ENCODE results near the gene PRTN3.

DNA sequence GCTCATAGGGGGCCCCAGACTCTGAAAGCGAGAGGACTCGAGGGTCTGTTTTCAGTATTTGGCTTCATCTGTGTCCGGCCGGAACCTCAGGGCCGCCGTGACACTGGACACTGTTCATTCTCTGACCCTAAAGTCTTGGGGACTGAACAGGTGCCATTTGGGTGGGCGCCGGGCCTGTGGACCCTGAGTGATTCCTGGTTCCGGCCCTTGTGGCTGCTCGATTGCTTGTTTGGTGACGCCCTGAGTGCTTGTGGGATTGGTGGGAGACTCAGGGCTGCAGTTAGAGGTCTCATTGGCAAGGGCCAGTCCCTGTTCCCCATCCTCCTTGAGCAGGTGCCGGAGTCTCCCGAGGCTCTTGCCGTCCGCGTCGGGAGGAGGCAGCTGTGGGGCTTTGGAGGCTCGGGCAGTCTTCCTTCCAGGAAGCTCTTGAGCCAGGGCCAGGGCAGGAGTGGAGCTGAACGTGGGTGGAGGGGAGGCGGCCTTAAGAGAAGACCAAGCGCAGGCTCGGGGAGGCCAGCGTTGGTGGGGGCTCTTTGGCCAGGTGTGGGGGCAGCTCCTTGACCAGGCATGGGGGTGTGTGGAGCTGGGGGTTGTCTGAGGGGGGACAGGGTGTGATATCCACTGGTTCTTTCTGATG is 38.8 kb upstream of the PRTN3 start:
- no peak for TF ChIP-seq POLR2A (IDR thresholded peaks at IDR 0.05)
- TF ChIP-seq, protein P1, sequence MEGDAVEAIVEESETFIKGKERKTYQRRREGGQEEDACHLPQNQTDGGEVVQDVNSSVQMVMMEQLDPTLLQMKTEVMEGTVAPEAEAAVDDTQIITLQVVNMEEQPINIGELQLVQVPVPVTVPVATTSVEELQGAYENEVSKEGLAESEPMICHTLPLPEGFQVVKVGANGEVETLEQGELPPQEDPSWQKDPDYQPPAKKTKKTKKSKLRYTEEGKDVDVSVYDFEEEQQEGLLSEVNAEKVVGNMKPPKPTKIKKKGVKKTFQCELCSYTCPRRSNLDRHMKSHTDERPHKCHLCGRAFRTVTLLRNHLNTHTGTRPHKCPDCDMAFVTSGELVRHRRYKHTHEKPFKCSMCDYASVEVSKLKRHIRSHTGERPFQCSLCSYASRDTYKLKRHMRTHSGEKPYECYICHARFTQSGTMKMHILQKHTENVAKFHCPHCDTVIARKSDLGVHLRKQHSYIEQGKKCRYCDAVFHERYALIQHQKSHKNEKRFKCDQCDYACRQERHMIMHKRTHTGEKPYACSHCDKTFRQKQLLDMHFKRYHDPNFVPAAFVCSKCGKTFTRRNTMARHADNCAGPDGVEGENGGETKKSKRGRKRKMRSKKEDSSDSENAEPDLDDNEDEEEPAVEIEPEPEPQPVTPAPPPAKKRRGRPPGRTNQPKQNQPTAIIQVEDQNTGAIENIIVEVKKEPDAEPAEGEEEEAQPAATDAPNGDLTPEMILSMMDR (IDR thresholded peaks at IDR 0.05): no peak
